HL-60 (cell line): ENCODE data around the gene IRGQ.

Experiments
- CTCF ChIP-seq: IDR thresholded peaks from one replicate; pipeline ENCODE4 v1.5.1; 2011; ENCODE audit warnings: low read length, control low read depth, inconsistent platforms; ENCODE audit not compliant: insufficient read depth
- GABPA ChIP-seq: IDR thresholded peaks from 2 replicates; pipeline ENCODE4 v1.6.1; 2012; ENCODE audit warnings: low read depth
- POLR2AphosphoS5 ChIP-seq: IDR thresholded peaks from 2 replicates; pipeline ENCODE4 v1.6.1; 2012; ENCODE audit warnings: low read depth
- REST ChIP-seq: IDR thresholded peaks from 2 replicates; pipeline ENCODE4 v1.6.1; 2012; ENCODE audit warnings: low read depth; ENCODE audit not compliant: insufficient replicate concordance

GRCh38 chr19:43541920-43542650 lies 53.8 kb downstream of the IRGQ start:
- no peak for TF ChIP-seq POLR2AphosphoS5
- no peak for TF ChIP-seq CTCF
- no peak for TF ChIP-seq REST
- TF ChIP-seq GABPA, result no peak
